HEK293T (cell line): ENCODE measurements around the gene SYNE2.
"Not testable (repeated sequence)": the region's sequence is repeated elsewhere in the genome, so short reads cannot be mapped to it uniquely, and the experiment has no call there.

Experiments
- ARNT ChIP-seq: fragments of 450-650 bp; IDR thresholded peaks from 2 replicates; pipeline ENCODE4 v1.6.1; 2017; ENCODE audit warnings: mild to moderate bottlenecking
- BHLHE40 ChIP-seq: fragments of 450-650 bp; IDR thresholded peaks from 2 replicates; pipeline ENCODE4 v1.6.1; 2016; ENCODE audit warnings: mild to moderate bottlenecking, moderate library complexity, borderline replicate concordance
- CTBP1 ChIP-seq: fragments of 450-650 bp; IDR thresholded peaks from 2 replicates; pipeline ENCODE4 v1.6.1; 2016; ENCODE audit warnings: borderline replicate concordance
- ELF4 ChIP-seq: fragments of 450-650 bp; IDR thresholded peaks from 2 replicates; pipeline ENCODE4 v1.6.1; 2017; ENCODE audit warnings: antibody characterized with exemption
- FOXA1 ChIP-seq: fragments of 450-650 bp; IDR thresholded peaks from 2 replicates; pipeline ENCODE4 v1.6.1; 2016; ENCODE audit warnings: mild to moderate bottlenecking
- FOXK2 ChIP-seq: fragments of 450-650 bp; IDR thresholded peaks from 2 replicates; pipeline ENCODE4 v1.6.1; 2016; ENCODE audit warnings: mild to moderate bottlenecking
- FOXM1 ChIP-seq: fragments of 450-650 bp; IDR thresholded peaks from 2 replicates; pipeline ENCODE4 v1.6.1; 2017; ENCODE audit warnings: mild to moderate bottlenecking, borderline replicate concordance
- HDGF ChIP-seq: fragments of 450-650 bp; IDR thresholded peaks from 2 replicates; pipeline ENCODE4 v1.6.1; 2017; ENCODE audit warnings: antibody characterized with exemption, borderline replicate concordance
- LEF1 ChIP-seq: fragments of 450-650 bp; IDR thresholded peaks from 2 replicates; pipeline ENCODE4 v1.6.1; 2017; ENCODE audit warnings: mild to moderate bottlenecking, borderline replicate concordance
- NFRKB ChIP-seq: fragments of 450-650 bp; IDR thresholded peaks from 2 replicates; pipeline ENCODE4 v1.6.1; 2016; ENCODE audit warnings: mild to moderate bottlenecking, moderate library complexity
- SP1 ChIP-seq: fragments of 450-650 bp; IDR thresholded peaks from 2 replicates; pipeline ENCODE4 v1.6.1; 2017
- SUZ12 ChIP-seq: fragments of 450-650 bp; IDR thresholded peaks from 2 replicates; pipeline ENCODE4 v1.6.1; 2016; ENCODE audit warnings: mild to moderate bottlenecking
- TARDBP ChIP-seq: fragments of 450-650 bp; IDR thresholded peaks from 2 replicates; pipeline ENCODE4 v1.6.1; 2016
- ZNF384 ChIP-seq: fragments of 450-650 bp; IDR thresholded peaks from 2 replicates; pipeline ENCODE4 v1.6.1; 2016

- not testable (repeated sequence) for TF ChIP-seq ARNT, FOXK2, SUZ12, SP1, BHLHE40, FOXA1, FOXM1, CTBP1, LEF1, ZNF384, TARDBP, HDGF, ELF4, NFRKB
These were observed 358.1 kb downstream of the SYNE2 start for GRCh38 chr14:64210912-64211311.
